Measurements from ENCODE around the gene ENTPD1.
"Not testable (repeated sequence)": the region's sequence is repeated elsewhere in the genome, so short reads cannot be mapped to it uniquely, and the experiment has no call there.

ENTPD1 gene

DNA sequence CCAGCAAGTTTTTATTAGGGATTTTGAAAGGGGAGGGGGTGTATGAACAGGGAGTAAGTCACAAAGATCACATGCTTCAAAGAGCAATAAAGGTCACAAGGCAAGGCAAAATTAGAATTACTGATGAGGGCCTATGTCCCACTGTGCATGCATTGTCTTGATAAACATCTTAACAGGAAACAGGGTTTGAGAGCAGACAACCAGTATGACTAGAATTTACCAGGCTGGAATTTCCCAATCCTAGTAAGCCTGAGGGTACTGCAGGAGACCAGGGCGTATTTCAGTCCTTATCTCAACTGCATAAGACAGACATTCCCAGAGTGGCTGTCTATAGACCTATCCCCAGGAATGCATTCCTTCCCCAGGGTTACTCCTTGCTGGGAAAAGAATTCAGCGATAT is 44.3 kb downstream of the ENTPD1 start:
- not testable (repeated sequence) for H3K4me3 ChIP-seq (ENCODE audit: low read depth in 1 of 2, low read length in 2 of 2); H3K36me3 ChIP-seq (ENCODE audit: control insufficient read depth in 1 of 2, insufficient read depth in 2 of 2, low read length in 2 of 2); H3K9me3 ChIP-seq (ENCODE audit: control insufficient read depth in 1 of 2, low read length in 2 of 2); H3K27me3 ChIP-seq (ENCODE audit: low read depth, low read length); H3K4me1 ChIP-seq (ENCODE audit: control insufficient read depth in 1 of 2, insufficient read depth in 2 of 2, low read length in 2 of 2); H3K27ac ChIP-seq (ENCODE audit: low read length)

- not testable (repeated sequence) for H3K27ac ChIP-seq (ENCODE audit: low read length); H3K4me1 ChIP-seq (ENCODE audit: control insufficient read depth in 1 of 2, insufficient read depth in 2 of 2, low read length in 2 of 2); H3K4me3 ChIP-seq (ENCODE audit: low read depth in 1 of 2, low read length in 2 of 2)
These were observed 50.9 kb downstream of the ENTPD1 start for GRCh38 chr10:95806687-95807380.

DNA sequence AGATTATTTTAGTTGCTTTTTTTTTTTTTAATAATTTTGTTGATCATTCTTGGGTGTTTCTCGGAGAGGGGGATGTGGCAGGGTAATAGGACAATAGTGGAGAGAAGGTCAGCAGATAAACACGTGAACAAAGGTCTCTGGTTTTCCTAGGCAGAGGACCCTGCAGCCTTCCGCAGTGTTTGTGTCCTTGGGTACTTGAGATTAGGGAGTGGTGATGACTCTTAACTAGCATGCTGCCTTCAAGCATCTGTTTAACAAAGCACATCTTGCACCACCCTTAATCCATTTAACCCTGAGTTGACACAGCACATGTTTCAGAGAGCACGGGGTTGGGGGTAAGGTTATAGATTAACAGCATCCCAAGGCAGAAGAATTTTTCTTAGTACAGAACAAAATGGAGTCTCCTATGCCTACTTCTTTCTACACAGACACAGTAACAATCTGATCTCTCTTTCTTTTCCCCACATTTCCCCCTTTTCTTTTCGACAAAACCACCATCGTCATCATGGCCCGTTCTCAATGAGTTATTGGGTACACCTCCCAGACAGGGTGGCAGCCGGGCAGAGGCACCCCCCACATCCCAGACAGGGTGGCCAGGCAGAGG is 52.8 kb downstream of the ENTPD1 start:
- H3K36me3 ChIP-seq (ENCODE audit: control insufficient read depth in 1 of 2, insufficient read depth in 2 of 2, low read length in 2 of 2); H3K4me1 ChIP-seq (ENCODE audit: control insufficient read depth in 1 of 2, insufficient read depth in 2 of 2, low read length in 2 of 2); H3K27me3 ChIP-seq (ENCODE audit: low read depth, low read length); H3K27ac ChIP-seq (ENCODE audit: low read length); H3K4me3 ChIP-seq (ENCODE audit: low read depth in 1 of 2, low read length in 2 of 2); H3K9me3 ChIP-seq (ENCODE audit: control insufficient read depth in 1 of 2, low read length in 2 of 2): not testable (repeated sequence)

More at GRCh38 chr10:95806687-95807380, 50.9 kb downstream of the ENTPD1 start:
- H3K27me3 ChIP-seq (ENCODE audit: low read depth, low read length); H3K9me3 ChIP-seq (ENCODE audit: control insufficient read depth in 1 of 2, low read length in 2 of 2); H3K36me3 ChIP-seq (ENCODE audit: control insufficient read depth in 1 of 2, insufficient read depth in 2 of 2, low read length in 2 of 2): not testable (repeated sequence)

GRCh38 chr10:95809370-95810197 is 53.6 kb downstream of the ENTPD1 start:
- no peak overlapping the region for H3K27ac ChIP-seq (ENCODE audit: low read length)
- H3K4me1 ChIP-seq (ENCODE audit: control insufficient read depth in 1 of 2, insufficient read depth in 2 of 2, low read length in 2 of 2): peaks cover 3 to 7% of the 10 kb centered on the region in 2 donors
- H3K4me3 ChIP-seq (ENCODE audit: low read depth in 1 of 2, low read length in 2 of 2): no peak overlapping the region
- no peaks in the 10 kb centered on the region for H3K36me3 ChIP-seq (ENCODE audit: control insufficient read depth in 1 of 2, insufficient read depth in 2 of 2, low read length in 2 of 2)
- no peaks in the 10 kb centered on the region for H3K9me3 ChIP-seq (ENCODE audit: control insufficient read depth in 1 of 2, low read length in 2 of 2)
- no peaks in the 10 kb centered on the region for H3K27me3 ChIP-seq (ENCODE audit: low read depth, low read length)

DNA sequence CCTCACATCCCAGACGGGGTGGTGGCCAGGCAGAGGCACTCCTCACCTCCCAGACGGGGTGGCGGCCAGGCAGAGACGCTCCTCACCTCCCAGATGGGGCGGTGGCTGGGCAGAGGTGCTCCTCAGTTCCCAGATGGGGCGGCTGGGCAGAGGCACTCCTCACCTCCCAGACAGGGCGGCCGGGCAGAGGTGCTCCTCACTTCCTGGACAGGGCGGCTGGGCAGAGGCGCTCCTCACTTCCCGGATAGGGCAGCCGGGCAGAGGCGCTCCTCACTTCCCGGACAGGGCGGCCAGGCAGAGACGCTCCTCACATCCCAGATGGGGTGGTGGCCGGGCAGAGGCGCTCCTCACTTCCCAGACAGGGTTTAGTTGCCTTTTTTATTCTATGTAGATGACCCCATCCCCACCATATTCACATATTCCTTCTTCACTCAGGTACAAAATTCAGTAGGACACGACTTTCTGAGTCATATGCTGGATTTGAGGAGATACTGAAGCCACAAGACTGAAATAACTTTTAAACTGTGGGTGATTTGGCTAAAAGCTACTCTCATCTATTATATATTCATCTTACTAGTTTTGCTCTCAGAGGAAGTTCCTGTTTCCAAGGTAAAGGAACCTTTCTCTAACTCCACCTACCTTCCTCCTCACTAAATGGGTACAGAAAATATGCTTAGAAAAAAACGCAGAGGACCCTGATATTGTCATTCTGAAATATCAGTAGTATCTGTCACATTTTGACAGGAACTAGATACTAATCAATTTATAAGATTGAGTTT is 54.4 kb downstream of the ENTPD1 start:
- Histone ChIP-seq H3K36me3 (ENCODE audit: control insufficient read depth in 1 of 2, insufficient read depth in 2 of 2, low read length in 2 of 2) (no peaks in the 10 kb centered on the region), H3K4me1 (ENCODE audit: control insufficient read depth in 1 of 2, insufficient read depth in 2 of 2, low read length in 2 of 2) (peaks cover 3 to 7% of the 10 kb centered on the region in 2 donors), H3K4me3 (ENCODE audit: low read depth in 1 of 2, low read length in 2 of 2) (no peak overlapping the region), H3K27me3 (ENCODE audit: low read depth, low read length) (no peaks in the 10 kb centered on the region), H3K27ac (ENCODE audit: low read length) (no peak overlapping the region), H3K9me3 (ENCODE audit: control insufficient read depth in 1 of 2, low read length in 2 of 2) (no peaks in the 10 kb centered on the region)

GRCh38 chr10:95813054-95813685 is 57.2 kb downstream of the ENTPD1 start:
- H3K4me1 ChIP-seq (ENCODE audit: control insufficient read depth in 1 of 2, insufficient read depth in 2 of 2, low read length in 2 of 2): peaks cover 3 to 7% of the 10 kb centered on the region in 2 donors
- no peak overlapping the region for H3K4me3 ChIP-seq (ENCODE audit: low read depth in 1 of 2, low read length in 2 of 2)
- H3K36me3 ChIP-seq (ENCODE audit: control insufficient read depth in 1 of 2, insufficient read depth in 2 of 2, low read length in 2 of 2): peaks cover 0 to 11% of the 10 kb centered on the region in 2 donors
- no peaks in the 10 kb centered on the region for H3K9me3 ChIP-seq (ENCODE audit: control insufficient read depth in 1 of 2, low read length in 2 of 2)
- H3K27ac ChIP-seq (ENCODE audit: low read length): peak overlapping the region; percentile 49
- H3K27me3 ChIP-seq (ENCODE audit: low read depth, low read length): no peaks in the 10 kb centered on the region

- no peaks in the 10 kb centered on the region for H3K9me3 ChIP-seq (ENCODE audit: control insufficient read depth in 1 of 2, low read length in 2 of 2)
- peak overlapping the region; percentile 49 for H3K27ac ChIP-seq (ENCODE audit: low read length)
- peaks cover 3 to 7% of the 10 kb centered on the region in 2 donors for H3K4me1 ChIP-seq (ENCODE audit: control insufficient read depth in 1 of 2, insufficient read depth in 2 of 2, low read length in 2 of 2)
- H3K4me3 ChIP-seq (ENCODE audit: low read depth in 1 of 2, low read length in 2 of 2): peak overlapping the region in 1 of 2 donors; percentile 2
- peaks cover 0 to 11% of the 10 kb centered on the region in 2 donors for H3K36me3 ChIP-seq (ENCODE audit: control insufficient read depth in 1 of 2, insufficient read depth in 2 of 2, low read length in 2 of 2)
- no peaks in the 10 kb centered on the region for H3K27me3 ChIP-seq (ENCODE audit: low read depth, low read length)
These were observed 58.2 kb downstream of the ENTPD1 start for GRCh38 chr10:95814011-95814727.

DNA sequence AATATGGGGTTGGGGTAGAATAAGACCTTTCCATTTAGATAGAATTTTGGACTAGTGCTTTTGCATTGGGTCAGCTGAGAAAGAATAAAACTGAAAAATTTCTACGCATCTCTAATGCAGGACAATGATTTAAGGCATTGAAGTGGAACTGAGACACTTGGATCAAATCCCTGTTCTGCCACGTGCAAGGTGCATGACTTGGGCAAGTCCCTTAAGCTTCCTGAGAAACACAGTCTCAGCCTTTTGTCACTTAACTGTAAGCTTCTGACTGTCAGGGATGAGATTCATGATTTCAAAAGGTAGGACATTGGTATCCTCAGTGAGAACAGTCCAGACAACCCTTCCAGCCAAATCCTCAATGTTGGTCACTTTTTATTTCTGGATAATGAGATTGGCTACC is 59.2 kb downstream of the ENTPD1 start:
- Histone ChIP-seq H3K9me3 (ENCODE audit: control insufficient read depth in 1 of 2, low read length in 2 of 2) (no peaks in the 10 kb centered on the region), H3K27me3 (ENCODE audit: low read depth, low read length) (no peaks in the 10 kb centered on the region), H3K27ac (ENCODE audit: low read length) (no peak overlapping the region), H3K4me3 (ENCODE audit: low read depth in 1 of 2, low read length in 2 of 2) (no peak overlapping the region), H3K4me1 (ENCODE audit: control insufficient read depth in 1 of 2, insufficient read depth in 2 of 2, low read length in 2 of 2) (peaks cover 3 to 7% of the 10 kb centered on the region in 2 donors), H3K36me3 (ENCODE audit: control insufficient read depth in 1 of 2, insufficient read depth in 2 of 2, low read length in 2 of 2) (peaks cover 0 to 11% of the 10 kb centered on the region in 2 donors)

DNA sequence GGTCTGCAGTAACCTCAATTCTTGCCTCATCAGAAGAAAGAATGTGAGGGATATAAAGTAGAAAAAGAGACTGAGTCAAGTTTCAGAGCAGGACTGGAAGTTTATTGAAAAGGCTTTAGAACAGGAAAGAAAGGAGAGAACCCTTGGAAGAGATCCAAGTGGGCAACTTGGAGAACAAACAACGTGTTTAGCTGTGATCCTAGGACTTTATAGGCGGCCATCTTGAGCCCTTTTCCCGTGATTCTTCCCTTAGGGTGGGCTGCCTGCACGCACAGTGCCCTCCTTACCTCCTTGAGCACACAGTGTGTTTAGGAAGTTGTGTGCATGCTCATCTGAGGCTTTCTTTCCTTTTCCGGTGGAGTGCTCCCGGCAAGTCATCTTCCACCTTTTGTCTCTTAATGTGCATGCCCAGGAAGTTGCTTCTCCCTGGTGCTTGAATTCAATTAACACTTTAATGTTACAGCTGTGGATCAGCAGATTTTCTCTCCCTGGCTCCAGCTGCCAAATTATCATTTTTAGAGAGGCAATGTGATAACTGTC is 59.8 kb downstream of the ENTPD1 start:
- Histone ChIP-seq H3K4me3 (ENCODE audit: low read depth in 1 of 2, low read length in 2 of 2) (no peak overlapping the region), H3K27ac (ENCODE audit: low read length) (no peak overlapping the region)

GRCh38 chr10:95818010-95818409 is 62.0 kb downstream of the ENTPD1 start:
- peaks cover 0 to 11% of the 10 kb centered on the region in 2 donors for H3K36me3 ChIP-seq (ENCODE audit: control insufficient read depth in 1 of 2, insufficient read depth in 2 of 2, low read length in 2 of 2)
- no peak overlapping the region for H3K27ac ChIP-seq (ENCODE audit: low read length)
- no peaks in the 10 kb centered on the region for H3K9me3 ChIP-seq (ENCODE audit: control insufficient read depth in 1 of 2, low read length in 2 of 2)
- peaks cover 3 to 7% of the 10 kb centered on the region in 2 donors for H3K4me1 ChIP-seq (ENCODE audit: control insufficient read depth in 1 of 2, insufficient read depth in 2 of 2, low read length in 2 of 2)
- no peak overlapping the region for H3K4me3 ChIP-seq (ENCODE audit: low read depth in 1 of 2, low read length in 2 of 2)
- no peaks in the 10 kb centered on the region for H3K27me3 ChIP-seq (ENCODE audit: low read depth, low read length)

More for the DNA sequence above, 59.8 kb downstream of the ENTPD1 start:
- Histone ChIP-seq H3K27me3 (ENCODE audit: low read depth, low read length) (no peaks in the 10 kb centered on the region), H3K36me3 (ENCODE audit: control insufficient read depth in 1 of 2, insufficient read depth in 2 of 2, low read length in 2 of 2) (peaks cover 0 to 11% of the 10 kb centered on the region in 2 donors), H3K4me1 (ENCODE audit: control insufficient read depth in 1 of 2, insufficient read depth in 2 of 2, low read length in 2 of 2) (peaks cover 3 to 7% of the 10 kb centered on the region in 2 donors), H3K9me3 (ENCODE audit: control insufficient read depth in 1 of 2, low read length in 2 of 2) (no peaks in the 10 kb centered on the region)

Measured in muscle layer of duodenum (tissue), 2 donors.